ENCODE measurements around the gene SPATS2L. TPM values are rescaled to one million over a fixed set of nuclear protein-coding genes. Genes with fewer than 3 reads are reported as not detected.

SPATS2L gene
- total RNA-seq, 4 donors from 2014 or later: 68.1 to 115 (median 94.9) TPM

DNA sequence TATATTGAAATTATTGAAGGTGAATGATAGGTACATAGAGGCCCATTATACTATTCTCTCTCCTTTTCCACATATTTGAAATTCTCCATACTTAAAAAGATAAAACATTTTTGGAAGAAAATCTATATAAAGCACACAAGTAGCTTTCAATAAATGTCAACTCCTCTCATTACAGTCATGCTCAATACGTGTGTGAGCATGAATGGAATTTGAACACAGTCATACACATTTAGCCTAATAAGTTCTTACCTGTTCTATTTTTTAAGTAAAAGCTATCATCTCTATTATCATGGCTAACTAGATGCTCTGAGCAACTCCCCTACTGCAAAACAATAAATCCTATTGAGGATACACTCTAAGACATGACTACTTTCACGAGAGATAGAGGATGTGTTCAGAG is 41.9 kb upstream of the SPATS2L start:
- no peak for DNase-seq (ENCODE audit: low spot score)
- no peak for ATAC-seq (ENCODE audit: low FRiP score)
- TF ChIP-seq, protein P1, sequence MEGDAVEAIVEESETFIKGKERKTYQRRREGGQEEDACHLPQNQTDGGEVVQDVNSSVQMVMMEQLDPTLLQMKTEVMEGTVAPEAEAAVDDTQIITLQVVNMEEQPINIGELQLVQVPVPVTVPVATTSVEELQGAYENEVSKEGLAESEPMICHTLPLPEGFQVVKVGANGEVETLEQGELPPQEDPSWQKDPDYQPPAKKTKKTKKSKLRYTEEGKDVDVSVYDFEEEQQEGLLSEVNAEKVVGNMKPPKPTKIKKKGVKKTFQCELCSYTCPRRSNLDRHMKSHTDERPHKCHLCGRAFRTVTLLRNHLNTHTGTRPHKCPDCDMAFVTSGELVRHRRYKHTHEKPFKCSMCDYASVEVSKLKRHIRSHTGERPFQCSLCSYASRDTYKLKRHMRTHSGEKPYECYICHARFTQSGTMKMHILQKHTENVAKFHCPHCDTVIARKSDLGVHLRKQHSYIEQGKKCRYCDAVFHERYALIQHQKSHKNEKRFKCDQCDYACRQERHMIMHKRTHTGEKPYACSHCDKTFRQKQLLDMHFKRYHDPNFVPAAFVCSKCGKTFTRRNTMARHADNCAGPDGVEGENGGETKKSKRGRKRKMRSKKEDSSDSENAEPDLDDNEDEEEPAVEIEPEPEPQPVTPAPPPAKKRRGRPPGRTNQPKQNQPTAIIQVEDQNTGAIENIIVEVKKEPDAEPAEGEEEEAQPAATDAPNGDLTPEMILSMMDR (IDR thresholded peaks at IDR 0.05): no peak

DNA sequence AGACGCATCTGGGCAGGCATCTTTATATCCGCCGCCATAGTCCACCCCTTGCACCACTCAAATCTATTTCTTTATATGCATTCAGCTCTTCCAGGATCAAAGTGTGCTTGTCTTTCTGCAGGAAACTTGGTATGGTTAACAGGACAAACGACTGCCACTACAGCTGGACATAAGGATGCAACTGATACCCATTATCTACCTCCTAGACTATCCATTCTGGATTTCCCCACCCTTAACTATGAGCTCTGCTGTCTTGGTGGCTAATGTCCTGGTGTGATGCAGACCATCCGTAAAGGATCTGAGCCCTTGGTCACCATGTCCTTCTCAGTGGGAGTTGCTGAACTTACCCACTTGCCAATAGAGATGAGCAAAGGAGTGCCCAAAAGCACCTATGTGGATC is 40.1 kb upstream of the SPATS2L start:
- DNase-seq (ENCODE audit: low spot score) (no peak), ATAC-seq (ENCODE audit: low FRiP score) (no peak)
- TF ChIP-seq, protein P1 (IDR thresholded peaks at IDR 0.05): no peak

DNA sequence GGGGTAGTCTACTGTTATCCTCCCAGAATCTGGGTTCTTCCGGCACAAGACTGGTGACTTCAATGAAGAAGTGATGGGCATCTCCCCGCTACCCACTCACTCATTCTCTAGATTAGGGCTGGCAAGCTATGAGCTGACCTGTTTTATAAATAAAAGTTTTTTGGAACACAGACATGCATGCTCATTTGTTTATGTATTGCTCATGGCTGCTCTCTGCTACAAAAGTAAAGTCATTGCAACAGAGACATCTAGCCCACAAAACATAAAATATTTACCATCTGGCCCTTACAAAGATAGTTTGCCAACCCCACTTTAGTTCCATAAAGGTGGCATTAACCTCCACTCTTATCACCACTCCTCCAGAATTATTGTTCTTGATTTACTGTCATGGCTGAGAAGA is 39.1 kb upstream of the SPATS2L start:
- ATAC-seq (ENCODE audit: low FRiP score): no peak
- TF ChIP-seq, protein P1 (IDR thresholded peaks at IDR 0.05): no peak
- no peak for DNase-seq (ENCODE audit: low spot score)

DNA sequence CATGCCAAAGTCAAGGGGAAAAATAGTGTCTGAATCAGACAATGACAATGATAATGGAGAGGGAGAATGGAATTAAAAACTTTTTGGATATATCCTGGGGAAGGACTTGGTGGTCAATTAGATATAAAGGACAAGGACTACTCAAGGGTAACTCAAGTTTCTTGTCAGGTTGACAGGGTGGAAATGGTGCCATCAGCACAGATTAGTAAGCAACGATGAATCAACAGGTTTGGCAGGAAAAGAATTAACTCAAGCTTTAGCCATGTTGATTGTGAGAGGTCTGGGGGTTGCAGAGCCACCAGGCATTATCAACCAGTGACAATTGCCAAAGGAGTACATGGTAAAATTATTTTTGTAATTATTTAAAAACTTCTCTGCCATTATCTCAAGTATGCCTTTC is 35.8 kb upstream of the SPATS2L start:
- ATAC-seq (ENCODE audit: low FRiP score): no peak
- TF ChIP-seq, protein P1 (IDR thresholded peaks at IDR 0.05): no peak
- DNase-seq (ENCODE audit: low spot score): no peak

DNA sequence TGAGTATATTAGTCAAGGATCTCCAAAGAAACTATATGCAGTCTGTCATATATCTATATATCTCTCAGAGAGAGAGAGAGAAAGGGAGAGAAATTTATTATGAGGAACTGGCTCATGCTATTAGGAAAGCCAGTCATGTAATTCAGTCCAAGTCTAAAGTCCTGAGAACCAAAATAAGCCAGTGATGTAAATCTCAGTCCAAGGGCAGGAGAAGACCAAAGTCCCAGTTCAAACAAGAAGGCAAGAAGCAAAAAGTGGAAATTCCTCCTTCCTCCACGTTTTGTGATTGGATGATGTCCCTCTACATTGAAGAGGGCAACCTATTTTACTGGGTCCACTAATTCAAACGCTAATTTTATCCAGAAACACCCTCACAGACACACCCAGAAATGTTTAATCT is 34.2 kb upstream of the SPATS2L start:
- TF ChIP-seq, protein P1 (IDR thresholded peaks at IDR 0.05): no peak
- ATAC-seq (ENCODE audit: low FRiP score): no peak
- no peak for DNase-seq (ENCODE audit: low spot score)

DNA sequence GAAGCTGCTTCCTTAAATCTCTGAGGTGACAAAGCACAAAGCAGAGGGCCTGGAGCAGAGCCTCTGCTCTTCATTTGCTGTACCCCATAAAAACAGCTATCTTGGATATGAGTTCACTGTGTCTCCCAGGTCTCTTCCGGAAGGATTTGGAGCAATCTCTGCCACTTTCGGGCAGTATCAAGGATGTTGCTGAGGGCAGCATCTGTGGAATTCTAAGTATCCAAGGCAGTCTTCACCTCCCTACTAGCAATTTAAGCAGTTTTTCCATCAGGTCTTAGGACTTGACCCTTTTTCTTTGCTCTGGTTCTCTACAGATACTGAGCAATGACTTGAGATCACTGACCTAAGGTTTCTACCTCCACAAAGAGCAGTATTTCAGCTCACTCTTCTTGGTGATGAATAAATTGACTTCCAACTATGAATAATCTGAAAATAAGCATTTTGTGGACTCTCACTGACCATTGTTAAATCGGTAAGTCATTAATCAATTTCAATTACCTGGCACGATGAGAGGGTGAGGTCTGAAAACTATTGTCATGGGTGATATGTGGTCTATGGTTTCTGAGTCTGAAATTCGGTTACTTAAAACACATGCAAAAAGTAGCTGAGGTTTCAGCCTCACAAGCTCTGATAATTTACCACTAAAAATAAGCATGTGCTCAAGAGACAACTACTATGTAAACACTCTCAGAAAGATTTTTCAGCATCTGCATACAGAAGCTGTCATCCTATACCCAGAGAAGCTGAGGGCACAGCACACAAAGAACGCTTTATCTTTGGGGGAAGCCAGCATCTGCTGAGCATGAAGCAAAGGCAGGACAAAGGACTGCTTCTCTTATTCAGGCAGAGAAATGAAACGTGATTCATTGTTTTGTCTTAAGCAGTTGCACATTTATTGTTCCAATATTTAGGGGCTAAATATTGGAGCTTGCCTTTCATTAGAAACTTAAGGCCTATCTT is 32.1 kb upstream of the SPATS2L start:
- DNase-seq (ENCODE audit: low spot score): no peak

More for the DNA sequence above, 32.1 kb upstream of the SPATS2L start:
- TF ChIP-seq, protein P1 (IDR thresholded peaks at IDR 0.05): no peak
- no peak for ATAC-seq (ENCODE audit: low FRiP score)
